Measurements from ENCODE around the gene SMAD5. TPM values are rescaled to one million over a fixed set of nuclear protein-coding genes. Genes with fewer than 3 reads are reported as not detected.

SMAD5 gene
- total RNA-seq, 2 experiments from 2014 or later: 9.6 to 10.9 TPM

GRCh38 chr5:136194576-136194975 lies 61.9 kb downstream of the SMAD5 start:
- Mint-ChIP-seq H3K27ac (no peak overlapping the region), H3K27me3 (peaks cover 59% of the 10 kb centered on the region), H3K9me3 (no peaks in the 10 kb centered on the region), H3K4me3 (no peak overlapping the region), H3K36me3 (no peaks in the 10 kb centered on the region), H3K4me1 (ENCODE audit: low read depth) (peaks cover 3% of the 10 kb centered on the region)
- DNase-seq: no peak
- intact Hi-C loops (cut with micrococcal nuclease): no loop called here
- ChIA-PET POLR2A (no interaction called here), CTCF (no interaction called here)

GRCh38 chr5:136195971-136196820 lies 63.6 kb downstream of the SMAD5 start:
- Mint-ChIP-seq H3K4me3 (no peak overlapping the region), H3K36me3 (no peaks in the 10 kb centered on the region), H3K27me3 (peaks cover 53% of the 10 kb centered on the region), H3K27ac (no peak overlapping the region), H3K4me1 (ENCODE audit: low read depth) (peaks cover 3% of the 10 kb centered on the region), H3K9me3 (no peaks in the 10 kb centered on the region)
- intact Hi-C loops (cut with micrococcal nuclease): no loop called here
- CTCF ChIA-PET: interaction anchor here (0.8 to 1.8 kb wide), 3 partner anchors 15 to 738 kb away, joined by 3 to 5 read pairs (median 3); no protein-coding TSS in a partner anchor
- POLR2A ChIA-PET: no interaction called here
- no peak for DNase-seq

GRCh38 chr5:136197462-136198142 lies 65.0 kb downstream of the SMAD5 start:
- Mint-ChIP-seq H3K4me1 (ENCODE audit: low read depth) (no peaks in the 10 kb centered on the region), H3K27me3 (peaks cover 46% of the 10 kb centered on the region), H3K4me3 (no peak overlapping the region), H3K9me3 (no peaks in the 10 kb centered on the region), H3K36me3 (no peaks in the 10 kb centered on the region), H3K27ac (no peak overlapping the region)
- CTCF ChIA-PET: interaction anchor here (1.8 kb wide), 1 partner anchor 14 kb away, joined by 5 read pairs; no protein-coding TSS in a partner anchor
- POLR2A ChIA-PET: no interaction called here
- intact Hi-C loops (cut with micrococcal nuclease): no loop called here
- DNase-seq: no peak

GRCh38 chr5:136198453-136198852 lies 65.8 kb downstream of the SMAD5 start:
- DNase-seq: no peak
- intact Hi-C loops (cut with micrococcal nuclease): no loop called here
- CTCF ChIA-PET: no interaction called here

GRCh38 chr5:136199408-136199807 lies 66.8 kb downstream of the SMAD5 start:
- Mint-ChIP-seq H3K27ac (no peak overlapping the region), H3K36me3 (no peaks in the 10 kb centered on the region), H3K4me1 (ENCODE audit: low read depth) (no peaks in the 10 kb centered on the region), H3K4me3 (no peak overlapping the region), H3K27me3 (peaks cover 37% of the 10 kb centered on the region), H3K9me3 (no peaks in the 10 kb centered on the region)
- ChIA-PET POLR2A (no interaction called here), CTCF (no interaction called here)
- intact Hi-C loops (cut with micrococcal nuclease): no loop called here
- no peak for DNase-seq

More at GRCh38 chr5:136198453-136198852, 65.8 kb downstream of the SMAD5 start:
- no peak overlapping the region for H3K4me3 Mint-ChIP-seq
- H3K4me1 Mint-ChIP-seq (ENCODE audit: low read depth): no peaks in the 10 kb centered on the region
- no peaks in the 10 kb centered on the region for H3K36me3 Mint-ChIP-seq
- H3K9me3 Mint-ChIP-seq: no peaks in the 10 kb centered on the region
- POLR2A ChIA-PET: no interaction called here
- no peak overlapping the region for H3K27ac Mint-ChIP-seq
- peaks cover 44% of the 10 kb centered on the region for H3K27me3 Mint-ChIP-seq

- CTCF ChIA-PET: no interaction called here
- H3K4me3 Mint-ChIP-seq: no peak overlapping the region
Measured at GRCh38 chr5:136200130-136200529, 67.5 kb downstream of the SMAD5 start.

GRCh38 chr5:136200761-136201160 lies 68.1 kb downstream of the SMAD5 start:
- Mint-ChIP-seq H3K9me3 (no peaks in the 10 kb centered on the region), H3K4me3 (no peak overlapping the region), H3K36me3 (no peaks in the 10 kb centered on the region), H3K4me1 (ENCODE audit: low read depth) (no peaks in the 10 kb centered on the region), H3K27ac (no peak overlapping the region), H3K27me3 (peaks cover 27% of the 10 kb centered on the region)
- intact Hi-C loops (cut with micrococcal nuclease): no loop called here
- ChIA-PET CTCF (no interaction called here), POLR2A (no interaction called here)
- no peak for DNase-seq

More at GRCh38 chr5:136200130-136200529, 67.5 kb downstream of the SMAD5 start:
- intact Hi-C loops (cut with micrococcal nuclease): no loop called here
- peaks cover 30% of the 10 kb centered on the region for H3K27me3 Mint-ChIP-seq
- no peaks in the 10 kb centered on the region for H3K4me1 Mint-ChIP-seq (ENCODE audit: low read depth)
- no peaks in the 10 kb centered on the region for H3K9me3 Mint-ChIP-seq
- no peak for DNase-seq
- H3K27ac Mint-ChIP-seq: no peak overlapping the region
- H3K36me3 Mint-ChIP-seq: no peaks in the 10 kb centered on the region
- POLR2A ChIA-PET: no interaction called here

GRCh38 chr5:136201870-136202269 lies 69.2 kb downstream of the SMAD5 start:
- Mint-ChIP-seq H3K27ac (no peak overlapping the region), H3K4me3 (no peak overlapping the region), H3K36me3 (no peaks in the 10 kb centered on the region), H3K27me3 (peaks cover 19% of the 10 kb centered on the region), H3K9me3 (no peaks in the 10 kb centered on the region), H3K4me1 (ENCODE audit: low read depth) (no peaks in the 10 kb centered on the region)
- intact Hi-C loops (cut with micrococcal nuclease): no loop called here
- ChIA-PET POLR2A (no interaction called here), CTCF (no interaction called here)
- DNase-seq: no peak

- DNase-seq: no peak
- no peaks in the 10 kb centered on the region for H3K4me1 Mint-ChIP-seq (ENCODE audit: low read depth)
- no peaks in the 10 kb centered on the region for H3K9me3 Mint-ChIP-seq
- H3K27ac Mint-ChIP-seq: no peak overlapping the region
- intact Hi-C loops (cut with micrococcal nuclease): no loop called here
- H3K36me3 Mint-ChIP-seq: no peaks in the 10 kb centered on the region
- peaks cover 17% of the 10 kb centered on the region for H3K27me3 Mint-ChIP-seq
- H3K4me3 Mint-ChIP-seq: no peak overlapping the region
- POLR2A ChIA-PET: no interaction called here
- CTCF ChIA-PET: no interaction called here
Measured at GRCh38 chr5:136202469-136203205, 70.0 kb downstream of the SMAD5 start.

- DNase-seq: no peak
- peaks cover 19% of the 10 kb centered on the region for H3K27me3 Mint-ChIP-seq
- H3K4me3 Mint-ChIP-seq: no peak overlapping the region
- no peak overlapping the region for H3K27ac Mint-ChIP-seq
- intact Hi-C loops (cut with micrococcal nuclease): no loop called here
- ChIA-PET CTCF (no interaction called here), POLR2A (no interaction called here)
- H3K9me3 Mint-ChIP-seq: no peaks in the 10 kb centered on the region
- no peaks in the 10 kb centered on the region for H3K4me1 Mint-ChIP-seq (ENCODE audit: low read depth)
- H3K36me3 Mint-ChIP-seq: no peaks in the 10 kb centered on the region
Measured at GRCh38 chr5:136203303-136203922, 70.8 kb downstream of the SMAD5 start.

GRCh38 chr5:136205061-136205702 lies 72.5 kb downstream of the SMAD5 start:
- intact Hi-C loops (cut with micrococcal nuclease): no loop called here
- ChIA-PET POLR2A (no interaction called here), CTCF (interaction anchor here (0.6 to 1.1 kb wide), 2 partner anchors 31 to 370 kb away, joined by 3 to 4 read pairs; no protein-coding TSS in a partner anchor)
- DNase-seq: no peak
- Mint-ChIP-seq H3K27ac (no peak overlapping the region), H3K36me3 (no peaks in the 10 kb centered on the region), H3K27me3 (peaks cover 19% of the 10 kb centered on the region), H3K9me3 (no peaks in the 10 kb centered on the region), H3K4me1 (ENCODE audit: low read depth) (no peaks in the 10 kb centered on the region), H3K4me3 (no peak overlapping the region)

GRCh38 chr5:136205941-136206340 lies 73.3 kb downstream of the SMAD5 start:
- intact Hi-C loops (cut with micrococcal nuclease): no loop called here
- no peak overlapping the region for H3K27ac Mint-ChIP-seq
- CTCF ChIA-PET: no interaction called here
- no peaks in the 10 kb centered on the region for H3K36me3 Mint-ChIP-seq
- no peaks in the 10 kb centered on the region for H3K4me1 Mint-ChIP-seq (ENCODE audit: low read depth)
- POLR2A ChIA-PET: no interaction called here
- no peak for DNase-seq
- peaks cover 17% of the 10 kb centered on the region for H3K27me3 Mint-ChIP-seq
- no peaks in the 10 kb centered on the region for H3K9me3 Mint-ChIP-seq
- H3K4me3 Mint-ChIP-seq: no peak overlapping the region

Data from activated CD4-positive, alpha-beta memory T cell treated with anti-CD3 and anti-CD28 coated beads for 36 hours (primary cell).